Fibroblast of skin of back (primary cell): ENCODE measurements around the gene KIR3DL2.
"Not testable (repeated sequence)": the region's sequence is repeated elsewhere in the genome, so short reads cannot be mapped to it uniquely, and the experiment has no call there.

ENCODE experiments used
- DNase-seq: peaks from one replicate; pipeline ENCODE4 v3.0.0-alpha.2; 2013

KIR3DL2 gene

GRCh38 chr19:54873990-54874389 lies 23.7 kb downstream of the KIR3DL2 start, which contains the start of gene FCAR:
TSS of gene FCAR (plus strand) at chr19:54874235. CDS start at chr19:54874290, 55 bp downstream.
- DNase-seq = no peak

- DNase-seq = no peak
These were observed 25.3 kb downstream of the KIR3DL2 start for GRCh38 chr19:54875506-54875905.

- DNase-seq = no peak
These were observed 27.2 kb downstream of the KIR3DL2 start for GRCh38 chr19:54877471-54877870.

- DNase-seq = no peak
These were observed 31.6 kb downstream of the KIR3DL2 start for GRCh38 chr19:54881884-54882283.

- DNase-seq = no peak
These were observed 32.5 kb downstream of the KIR3DL2 start for GRCh38 chr19:54882758-54883157.

GRCh38 chr19:54883228-54883627 lies 33.0 kb downstream of the KIR3DL2 start:
- no peak for DNase-seq

- no peak for DNase-seq
These were observed 38.0 kb downstream of the KIR3DL2 start for GRCh38 chr19:54888239-54888638.

- no peak for DNase-seq
These were observed 39.3 kb downstream of the KIR3DL2 start for GRCh38 chr19:54889566-54889965.

GRCh38 chr19:54893406-54893805 lies 43.2 kb downstream of the KIR3DL2 start:
- no peak for DNase-seq

GRCh38 chr19:54894106-54894505 lies 43.9 kb downstream of the KIR3DL2 start:
- DNase-seq = not testable (repeated sequence)

- DNase-seq = no peak
These were observed 45.8 kb downstream of the KIR3DL2 start for GRCh38 chr19:54896036-54896435.

- not testable (repeated sequence) for DNase-seq
These were observed 48.4 kb downstream of the KIR3DL2 start for GRCh38 chr19:54898685-54899084.

GRCh38 chr19:54899646-54900045 lies 49.4 kb downstream of the KIR3DL2 start:
- not testable (repeated sequence) for DNase-seq

GRCh38 chr19:54901153-54901552 lies 50.9 kb downstream of the KIR3DL2 start:
- DNase-seq = not testable (repeated sequence)

GRCh38 chr19:54902061-54902460 lies 51.8 kb downstream of the KIR3DL2 start:
- no peak for DNase-seq

- DNase-seq = no peak
These were observed 53.1 kb downstream of the KIR3DL2 start for GRCh38 chr19:54903303-54903702.

GRCh38 chr19:54904261-54904660 lies 54.0 kb downstream of the KIR3DL2 start:
- DNase-seq = not testable (repeated sequence)

GRCh38 chr19:54905421-54905802 lies 55.2 kb downstream of the KIR3DL2 start:
- no peak for DNase-seq

GRCh38 chr19:54905803-54906511 lies 55.7 kb downstream of the KIR3DL2 start, which contains the start of gene NCR1:
TSS of gene NCR1 (plus strand) at chr19:54906148. CDS start at chr19:54906188, 40 bp downstream.
- DNase-seq = no peak

GRCh38 chr19:54906819-54907218 lies 56.6 kb downstream of the KIR3DL2 start:
- no peak for DNase-seq

- not testable (repeated sequence) for DNase-seq
These were observed 57.7 kb downstream of the KIR3DL2 start for GRCh38 chr19:54907899-54908298.
